HL-60 (cell line): ENCODE data around the gene AGAP1.

Source experiments
- DNase-seq, 2 experiments: peaks; one replicate each; pipeline ENCODE4 v3.0.0-alpha.2; 2010 to 2020; ENCODE audit warnings: low read depth in 1 of 2, low spot score in 1 of 2
- H3K27ac ChIP-seq: fragments of 250-450 bp; sonication (Bioruptor Pico); replicated peaks from 2 replicates; pipeline ENCODE4 v1.5.1; 2020; ENCODE audit warnings: mild to moderate bottlenecking, moderate library complexity
- H3K27me3 ChIP-seq: fragments of 250-450 bp; sonication (Bioruptor Pico); 2 replicates; pipeline ENCODE4 v1.5.1; 2021; ENCODE audit warnings: mild to moderate bottlenecking, moderate library complexity; ENCODE audit not compliant: insufficient read depth, poor library complexity, severe bottlenecking
- H3K4me3 ChIP-seq: replicated peaks from 2 replicates; pipeline ENCODE4 v1.5.1; 2011; ENCODE audit warnings: mild to moderate bottlenecking, control low read depth, low read length; ENCODE audit not compliant: insufficient read depth
- GABPA ChIP-seq: IDR thresholded peaks from 2 replicates; pipeline ENCODE4 v1.6.1; 2012; ENCODE audit warnings: low read depth
- POLR2AphosphoS5 ChIP-seq: IDR thresholded peaks from 2 replicates; pipeline ENCODE4 v1.6.1; 2012; ENCODE audit warnings: low read depth
- SPI1 ChIP-seq: IDR thresholded peaks from 2 replicates; pipeline ENCODE4 v1.6.1; 2012; ENCODE audit warnings: low read depth, mild to moderate bottlenecking, borderline replicate concordance
- TF ChIP-seq, protein P1 (sequence below): IDR thresholded peaks from 2 replicates; pipeline ENCODE4 v1.6.1; 2012; ENCODE audit warnings: low read depth; ENCODE audit not compliant: insufficient replicate concordance
- TF ChIP-seq, protein P2 (sequence below): IDR thresholded peaks from one replicate; pipeline ENCODE4 v1.5.1; 2011; ENCODE audit warnings: low read length, control low read depth, inconsistent platforms; ENCODE audit not compliant: insufficient read depth

The AGAP1 gene

GRCh38 chr2:235715601-235716000 lies 221.8 kb downstream of the AGAP1 start:
- Histone ChIP-seq H3K4me3 (no peak overlapping the region), H3K27me3 (no peaks in the 10 kb centered on the region), H3K27ac (no peak overlapping the region)
- no peak for TF ChIP-seq POLR2AphosphoS5
- TF ChIP-seq, protein P1, sequence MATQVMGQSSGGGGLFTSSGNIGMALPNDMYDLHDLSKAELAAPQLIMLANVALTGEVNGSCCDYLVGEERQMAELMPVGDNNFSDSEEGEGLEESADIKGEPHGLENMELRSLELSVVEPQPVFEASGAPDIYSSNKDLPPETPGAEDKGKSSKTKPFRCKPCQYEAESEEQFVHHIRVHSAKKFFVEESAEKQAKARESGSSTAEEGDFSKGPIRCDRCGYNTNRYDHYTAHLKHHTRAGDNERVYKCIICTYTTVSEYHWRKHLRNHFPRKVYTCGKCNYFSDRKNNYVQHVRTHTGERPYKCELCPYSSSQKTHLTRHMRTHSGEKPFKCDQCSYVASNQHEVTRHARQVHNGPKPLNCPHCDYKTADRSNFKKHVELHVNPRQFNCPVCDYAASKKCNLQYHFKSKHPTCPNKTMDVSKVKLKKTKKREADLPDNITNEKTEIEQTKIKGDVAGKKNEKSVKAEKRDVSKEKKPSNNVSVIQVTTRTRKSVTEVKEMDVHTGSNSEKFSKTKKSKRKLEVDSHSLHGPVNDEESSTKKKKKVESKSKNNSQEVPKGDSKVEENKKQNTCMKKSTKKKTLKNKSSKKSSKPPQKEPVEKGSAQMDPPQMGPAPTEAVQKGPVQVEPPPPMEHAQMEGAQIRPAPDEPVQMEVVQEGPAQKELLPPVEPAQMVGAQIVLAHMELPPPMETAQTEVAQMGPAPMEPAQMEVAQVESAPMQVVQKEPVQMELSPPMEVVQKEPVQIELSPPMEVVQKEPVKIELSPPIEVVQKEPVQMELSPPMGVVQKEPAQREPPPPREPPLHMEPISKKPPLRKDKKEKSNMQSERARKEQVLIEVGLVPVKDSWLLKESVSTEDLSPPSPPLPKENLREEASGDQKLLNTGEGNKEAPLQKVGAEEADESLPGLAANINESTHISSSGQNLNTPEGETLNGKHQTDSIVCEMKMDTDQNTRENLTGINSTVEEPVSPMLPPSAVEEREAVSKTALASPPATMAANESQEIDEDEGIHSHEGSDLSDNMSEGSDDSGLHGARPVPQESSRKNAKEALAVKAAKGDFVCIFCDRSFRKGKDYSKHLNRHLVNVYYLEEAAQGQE = no peak
- TF ChIP-seq, protein P2, sequence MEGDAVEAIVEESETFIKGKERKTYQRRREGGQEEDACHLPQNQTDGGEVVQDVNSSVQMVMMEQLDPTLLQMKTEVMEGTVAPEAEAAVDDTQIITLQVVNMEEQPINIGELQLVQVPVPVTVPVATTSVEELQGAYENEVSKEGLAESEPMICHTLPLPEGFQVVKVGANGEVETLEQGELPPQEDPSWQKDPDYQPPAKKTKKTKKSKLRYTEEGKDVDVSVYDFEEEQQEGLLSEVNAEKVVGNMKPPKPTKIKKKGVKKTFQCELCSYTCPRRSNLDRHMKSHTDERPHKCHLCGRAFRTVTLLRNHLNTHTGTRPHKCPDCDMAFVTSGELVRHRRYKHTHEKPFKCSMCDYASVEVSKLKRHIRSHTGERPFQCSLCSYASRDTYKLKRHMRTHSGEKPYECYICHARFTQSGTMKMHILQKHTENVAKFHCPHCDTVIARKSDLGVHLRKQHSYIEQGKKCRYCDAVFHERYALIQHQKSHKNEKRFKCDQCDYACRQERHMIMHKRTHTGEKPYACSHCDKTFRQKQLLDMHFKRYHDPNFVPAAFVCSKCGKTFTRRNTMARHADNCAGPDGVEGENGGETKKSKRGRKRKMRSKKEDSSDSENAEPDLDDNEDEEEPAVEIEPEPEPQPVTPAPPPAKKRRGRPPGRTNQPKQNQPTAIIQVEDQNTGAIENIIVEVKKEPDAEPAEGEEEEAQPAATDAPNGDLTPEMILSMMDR = no peak
- TF ChIP-seq GABPA = no peak
- no peak for DNase-seq

DNA sequence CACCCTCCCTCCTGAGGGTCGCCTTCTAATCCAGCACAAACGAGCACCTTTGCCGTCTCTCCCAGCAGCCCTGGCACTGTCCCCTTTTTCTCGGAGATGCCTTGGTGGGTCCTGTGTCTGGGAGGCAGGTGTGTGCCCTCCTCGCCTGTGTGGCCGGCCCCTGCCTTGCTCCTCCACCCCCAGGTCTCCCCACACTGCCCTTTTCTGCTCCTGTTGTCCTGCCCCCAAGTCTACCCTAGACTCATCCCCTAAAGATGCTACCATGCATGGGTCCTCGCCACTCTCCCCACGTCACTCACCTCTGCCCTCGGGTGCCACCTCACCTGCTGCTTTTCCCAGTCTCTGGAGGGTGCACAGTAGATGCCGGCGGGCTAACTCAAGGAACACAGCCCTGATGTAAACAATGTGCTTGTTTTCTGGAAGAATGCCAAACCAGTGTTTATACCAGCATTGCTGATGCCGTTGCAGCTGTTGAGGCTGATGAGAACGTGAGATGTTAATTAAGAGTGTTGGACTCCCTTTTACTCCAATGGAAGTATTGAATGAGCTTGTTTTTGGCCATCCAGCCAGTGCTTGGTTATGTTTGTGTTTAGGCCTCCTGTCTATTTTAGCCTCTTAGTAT lies 223.1 kb downstream of the AGAP1 start:
- H3K27ac ChIP-seq = no peak overlapping the region
- TF ChIP-seq, protein P1 = no peak
- TF ChIP-seq GABPA (no peak), SPI1 (no peak), POLR2AphosphoS5 (no peak)
- TF ChIP-seq, protein P2 = no peak
- H3K4me3 ChIP-seq = no peak overlapping the region
- no peaks in the 10 kb centered on the region for H3K27me3 ChIP-seq
- no peak for DNase-seq

DNA sequence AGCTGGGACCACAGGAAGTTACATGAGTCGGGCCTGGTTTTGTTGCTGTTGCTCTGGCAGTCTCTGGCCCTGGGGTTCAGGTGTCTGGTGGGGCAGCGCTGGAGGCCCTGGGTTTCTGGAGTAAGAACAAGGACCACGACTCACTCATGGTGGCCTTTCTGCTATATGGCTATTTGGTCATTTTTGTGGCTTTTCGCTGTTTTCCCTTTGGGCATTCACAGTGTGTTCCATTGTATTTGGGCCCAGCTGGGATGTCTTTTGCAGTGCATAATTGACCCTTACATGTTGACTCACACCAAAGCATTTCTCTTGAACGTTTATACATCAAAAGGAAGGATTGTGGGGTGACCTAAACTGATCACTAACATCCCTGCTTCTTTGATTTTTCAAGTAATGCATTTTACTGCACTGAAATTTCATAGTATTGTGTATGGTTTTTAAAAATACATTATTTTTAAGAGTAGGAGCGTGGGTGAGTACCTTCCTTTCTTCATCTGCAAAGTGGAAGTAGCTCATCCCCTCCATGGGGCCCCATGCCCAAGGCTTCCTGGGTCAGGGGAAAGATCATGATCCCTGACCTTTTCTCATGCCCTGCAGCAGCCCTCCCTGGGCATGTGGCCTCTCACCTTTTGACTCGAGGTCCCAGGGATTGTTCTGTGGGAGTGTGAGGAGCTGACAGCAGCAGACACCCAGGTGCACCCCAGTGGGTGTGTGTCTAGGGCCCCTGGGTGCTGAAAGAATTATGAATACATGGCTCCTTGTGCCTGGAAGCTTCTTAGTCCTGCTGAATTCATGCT lies 225.5 kb downstream of the AGAP1 start:
- no peak for DNase-seq
- Histone ChIP-seq H3K4me3 (no peak overlapping the region), H3K27me3 (no peaks in the 10 kb centered on the region), H3K27ac (no peak overlapping the region)
- no peak for TF ChIP-seq GABPA

DNA sequence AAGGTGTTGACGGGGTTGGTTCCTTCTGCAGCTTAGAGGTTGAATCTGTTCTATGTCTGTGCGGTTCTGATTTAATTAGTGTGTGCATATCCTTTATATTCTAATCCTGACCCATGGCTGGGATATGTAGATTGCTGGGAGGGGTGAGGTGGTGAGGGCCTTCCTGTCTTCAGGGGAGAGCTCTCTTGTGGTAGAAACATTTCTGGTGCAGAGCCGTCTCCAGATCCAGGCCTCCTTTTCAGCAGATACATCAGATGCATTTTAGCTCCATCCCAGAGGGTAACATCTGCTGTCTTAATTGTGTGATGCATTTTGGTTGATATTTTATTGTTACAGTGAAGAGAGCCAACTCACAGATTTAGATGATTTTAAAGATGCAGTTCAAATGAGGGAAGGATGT lies 227.8 kb downstream of the AGAP1 start:
- H3K27ac ChIP-seq = no peak overlapping the region

More for the DNA sequence above, 227.8 kb downstream of the AGAP1 start:
- H3K4me3 ChIP-seq = no peak overlapping the region
- DNase-seq = no peak
- TF ChIP-seq SPI1 = no peak
- TF ChIP-seq GABPA = no peak
- TF ChIP-seq, protein P2 = no peak
- TF ChIP-seq POLR2AphosphoS5 = no peak
- TF ChIP-seq, protein P1 = no peak
- H3K27me3 ChIP-seq = no peaks in the 10 kb centered on the region
